ENCODE results near the gene ACBD6.

Gene ACBD6

DNA sequence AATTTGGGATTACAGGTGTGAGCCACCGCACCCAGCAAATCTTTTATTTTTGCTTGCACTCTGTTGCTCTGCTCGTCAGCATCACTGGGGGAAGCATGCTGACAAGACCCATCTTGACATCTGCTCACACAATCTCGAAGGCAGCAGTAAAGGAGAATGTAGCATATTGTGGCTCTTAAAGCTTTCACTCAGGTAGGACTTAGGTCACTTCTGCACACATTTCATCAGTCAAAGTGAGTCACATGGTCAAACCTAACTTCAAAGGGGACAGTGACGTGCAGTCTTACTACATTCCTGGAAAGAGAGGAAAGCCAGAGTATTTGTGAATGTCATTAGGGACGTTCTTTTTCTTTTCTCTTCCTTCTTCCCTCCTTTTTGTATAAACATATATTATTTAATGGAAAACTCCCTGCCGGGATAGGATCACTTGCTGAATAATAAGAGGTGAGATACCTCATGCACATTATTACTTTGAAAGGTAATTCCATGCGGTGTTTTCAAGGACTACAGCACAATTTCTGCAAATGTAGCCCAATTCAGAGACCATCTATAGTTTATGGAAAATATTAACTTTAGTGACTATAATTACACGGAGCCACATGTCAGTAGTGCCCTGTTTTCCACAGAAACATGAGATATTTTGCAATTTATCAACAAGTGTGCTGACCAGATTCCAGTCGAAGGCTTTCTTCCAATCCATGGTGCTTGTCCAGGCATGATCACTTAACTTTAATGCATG, 19.3 kb upstream of the ACBD6 start:
- TF ChIP-seq, protein P1, sequence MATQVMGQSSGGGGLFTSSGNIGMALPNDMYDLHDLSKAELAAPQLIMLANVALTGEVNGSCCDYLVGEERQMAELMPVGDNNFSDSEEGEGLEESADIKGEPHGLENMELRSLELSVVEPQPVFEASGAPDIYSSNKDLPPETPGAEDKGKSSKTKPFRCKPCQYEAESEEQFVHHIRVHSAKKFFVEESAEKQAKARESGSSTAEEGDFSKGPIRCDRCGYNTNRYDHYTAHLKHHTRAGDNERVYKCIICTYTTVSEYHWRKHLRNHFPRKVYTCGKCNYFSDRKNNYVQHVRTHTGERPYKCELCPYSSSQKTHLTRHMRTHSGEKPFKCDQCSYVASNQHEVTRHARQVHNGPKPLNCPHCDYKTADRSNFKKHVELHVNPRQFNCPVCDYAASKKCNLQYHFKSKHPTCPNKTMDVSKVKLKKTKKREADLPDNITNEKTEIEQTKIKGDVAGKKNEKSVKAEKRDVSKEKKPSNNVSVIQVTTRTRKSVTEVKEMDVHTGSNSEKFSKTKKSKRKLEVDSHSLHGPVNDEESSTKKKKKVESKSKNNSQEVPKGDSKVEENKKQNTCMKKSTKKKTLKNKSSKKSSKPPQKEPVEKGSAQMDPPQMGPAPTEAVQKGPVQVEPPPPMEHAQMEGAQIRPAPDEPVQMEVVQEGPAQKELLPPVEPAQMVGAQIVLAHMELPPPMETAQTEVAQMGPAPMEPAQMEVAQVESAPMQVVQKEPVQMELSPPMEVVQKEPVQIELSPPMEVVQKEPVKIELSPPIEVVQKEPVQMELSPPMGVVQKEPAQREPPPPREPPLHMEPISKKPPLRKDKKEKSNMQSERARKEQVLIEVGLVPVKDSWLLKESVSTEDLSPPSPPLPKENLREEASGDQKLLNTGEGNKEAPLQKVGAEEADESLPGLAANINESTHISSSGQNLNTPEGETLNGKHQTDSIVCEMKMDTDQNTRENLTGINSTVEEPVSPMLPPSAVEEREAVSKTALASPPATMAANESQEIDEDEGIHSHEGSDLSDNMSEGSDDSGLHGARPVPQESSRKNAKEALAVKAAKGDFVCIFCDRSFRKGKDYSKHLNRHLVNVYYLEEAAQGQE (IDR thresholded peaks at IDR 0.05; ENCODE audit: insufficient read depth in 1 of 2, low read depth in 2 of 2, low read length in 2 of 2): no peak
- TF ChIP-seq SIN3A (IDR thresholded peaks at IDR 0.05; ENCODE audit: borderline replicate concordance, insufficient read depth, low read length): no peak
- TF ChIP-seq FOXP2 (optimal IDR thresholded peaks at IDR 0.05; ENCODE audit: borderline replicate concordance, extremely low read depth, extremely low read length, insufficient read depth): no peak
- no peak for TF ChIP-seq TAF1 (IDR thresholded peaks at IDR 0.05; ENCODE audit: borderline replicate concordance, insufficient read depth, low read length)
- TF ChIP-seq POLR2AphosphoS5 (IDR thresholded peaks at IDR 0.05; ENCODE audit: low read depth, low read length): no peak

DNA sequence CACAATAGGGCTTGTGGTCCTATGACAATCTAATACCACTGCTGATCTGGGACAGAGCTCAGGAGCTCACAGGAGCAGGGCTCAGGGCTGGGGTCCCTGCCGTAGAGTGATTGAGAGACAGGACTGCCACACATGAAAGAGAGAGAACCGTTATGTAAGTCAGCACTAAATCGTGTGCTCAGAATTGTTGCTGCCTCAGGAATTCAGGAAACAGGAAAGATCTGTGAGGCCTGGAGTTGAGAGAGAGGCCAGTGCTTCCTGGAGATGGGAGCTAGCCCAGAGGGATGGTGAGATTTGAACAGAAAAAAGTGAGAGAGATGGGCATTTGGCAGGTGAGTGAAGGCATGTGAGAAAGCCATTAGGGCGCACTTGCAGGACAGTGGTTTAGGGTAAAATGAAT, 17.5 kb upstream of the ACBD6 start:
- TF ChIP-seq FOXP2 (optimal IDR thresholded peaks at IDR 0.05; ENCODE audit: borderline replicate concordance, extremely low read depth, extremely low read length, insufficient read depth): no peak
- TF ChIP-seq SIN3A (IDR thresholded peaks at IDR 0.05; ENCODE audit: borderline replicate concordance, insufficient read depth, low read length): no peak
- no peak for TF ChIP-seq TAF1 (IDR thresholded peaks at IDR 0.05; ENCODE audit: borderline replicate concordance, insufficient read depth, low read length)
- TF ChIP-seq POLR2AphosphoS5 (IDR thresholded peaks at IDR 0.05; ENCODE audit: low read depth, low read length): no peak
- TF ChIP-seq, protein P1 (IDR thresholded peaks at IDR 0.05; ENCODE audit: insufficient read depth in 1 of 2, low read depth in 2 of 2, low read length in 2 of 2): no peak

DNA sequence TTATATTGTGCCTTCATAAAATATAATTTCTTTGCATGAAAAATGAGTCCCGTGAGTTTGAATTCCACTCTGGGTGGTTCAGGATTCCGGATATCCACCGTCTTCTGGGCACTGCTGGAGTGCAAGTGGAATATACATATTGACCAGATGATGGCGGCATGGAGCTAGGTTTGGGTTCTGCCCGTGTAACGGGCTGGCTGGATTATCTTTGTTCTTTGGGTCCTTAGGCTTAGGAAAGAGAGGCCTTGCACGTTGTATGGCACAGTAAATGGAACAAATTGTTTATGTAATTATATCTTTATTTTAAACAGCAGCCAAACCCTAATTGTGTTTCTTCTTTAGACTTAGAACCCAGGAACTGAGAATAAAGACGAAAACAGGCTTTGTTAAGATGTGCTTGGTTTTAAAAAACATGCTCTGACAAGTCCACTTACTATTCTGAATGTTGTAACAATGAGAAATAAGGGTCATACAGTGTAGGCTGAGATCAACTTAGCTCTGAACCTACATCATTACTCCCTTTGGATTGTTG, 13.5 kb upstream of the ACBD6 start:
- TF ChIP-seq TAF1 (IDR thresholded peaks at IDR 0.05; ENCODE audit: borderline replicate concordance, insufficient read depth, low read length) (no peak), FOXP2 (optimal IDR thresholded peaks at IDR 0.05; ENCODE audit: borderline replicate concordance, extremely low read depth, extremely low read length, insufficient read depth) (no peak), POLR2AphosphoS5 (IDR thresholded peaks at IDR 0.05; ENCODE audit: low read depth, low read length) (no peak), SIN3A (IDR thresholded peaks at IDR 0.05; ENCODE audit: borderline replicate concordance, insufficient read depth, low read length) (no peak)
- TF ChIP-seq, protein P1 (IDR thresholded peaks at IDR 0.05; ENCODE audit: insufficient read depth in 1 of 2, low read depth in 2 of 2, low read length in 2 of 2): no peak

DNA sequence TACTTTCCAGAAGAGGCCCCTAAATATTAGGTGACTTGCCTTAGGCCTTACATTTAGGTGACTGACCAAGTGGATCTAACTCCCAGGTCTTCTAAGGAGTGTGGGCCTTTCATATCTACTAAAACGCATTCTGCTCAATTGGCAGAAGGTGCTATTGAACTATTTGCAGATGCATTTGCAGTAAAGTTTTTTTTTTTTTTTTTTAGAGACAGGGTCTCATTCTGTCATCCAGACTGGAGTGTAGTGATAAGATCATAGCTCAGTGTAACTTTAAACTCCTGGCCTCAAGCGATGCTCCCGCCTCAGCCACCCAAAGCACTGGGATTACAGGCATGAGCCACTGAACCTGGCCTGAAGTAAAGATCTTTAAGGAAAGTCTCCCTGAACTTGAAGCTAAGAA, 13.0 kb upstream of the ACBD6 start:
- TF ChIP-seq, protein P1 (IDR thresholded peaks at IDR 0.05; ENCODE audit: insufficient read depth in 1 of 2, low read depth in 2 of 2, low read length in 2 of 2): no peak
- TF ChIP-seq POLR2AphosphoS5 (IDR thresholded peaks at IDR 0.05; ENCODE audit: low read depth, low read length) (no peak), SIN3A (IDR thresholded peaks at IDR 0.05; ENCODE audit: borderline replicate concordance, insufficient read depth, low read length) (no peak), FOXP2 (optimal IDR thresholded peaks at IDR 0.05; ENCODE audit: borderline replicate concordance, extremely low read depth, extremely low read length, insufficient read depth) (no peak), TAF1 (IDR thresholded peaks at IDR 0.05; ENCODE audit: borderline replicate concordance, insufficient read depth, low read length) (no peak)
